Testis (tissue), 3 donors: ENCODE results near the gene COMTD1. TPM values are rescaled to one million over a fixed set of nuclear protein-coding genes. Genes with fewer than 3 reads are reported as not detected.
"Not testable (repeated sequence)": the region's sequence is repeated elsewhere in the genome, so short reads cannot be mapped to it uniquely, and the experiment has no call there.

Experiments used
- DNase-seq: peaks from one replicate; pipeline ENCODE4 v3.0.0-alpha.2; 2019
- H3K27ac ChIP-seq, 2 donors: fragments of 200-600 bp; sonication (generic); one replicate each; pipeline ENCODE4 v1.5.1; 2019
- H3K27me3 ChIP-seq: fragments of 200-600 bp; sonication (generic); one replicate; pipeline ENCODE4 v1.5.1; 2019
- H3K36me3 ChIP-seq: fragments of 200-600 bp; sonication (generic); one replicate; pipeline ENCODE4 v1.5.1; 2017; ENCODE audit warnings: low read depth; ENCODE audit errors: missing control alignments
- H3K4me1 ChIP-seq: fragments of 200-600 bp; sonication (generic); one replicate; pipeline ENCODE4 v1.5.1; 2019
- H3K4me3 ChIP-seq, 2 donors: fragments of 200-600 bp; sonication (generic); one replicate each; pipeline ENCODE4 v1.5.1; 2017 to 2019
- H3K9me3 ChIP-seq: fragments of 200-600 bp; sonication (generic); one replicate; pipeline ENCODE4 v1.5.1; 2017
- CTCF ChIP-seq, 3 experiments: fragments of 450-650 bp in 2 of 3; fragments of 200-600 bp in 1 of 3; sonication (generic) in 1 of 3; IDR thresholded peaks; one replicate each; pipeline ENCODE4 v1.5.1; 2016 to 2019; ENCODE audit warnings: antibody characterized with exemption in 3 of 3, mild to moderate bottlenecking in 2 of 3, moderate library complexity in 1 of 3
- POLR2A ChIP-seq: fragments of 450-650 bp; IDR thresholded peaks from one replicate; pipeline ENCODE4 v1.6.1; 2017; ENCODE audit warnings: antibody characterized with exemption, mild to moderate bottlenecking, moderate library complexity
- WGBS, 2 donors: methylation state at CpG; one replicate each; pipeline ENCODE4 v1.1.5; 2018; 5-methylcytosine and 5-hydroxymethylcytosine counted together
- intact Hi-C: fragments of 100-400 bp; cut with DNase I; formaldehyde crosslinking; loops from one replicate; pipeline ENCODE4 v1.15.1; 2023; ENCODE audit warnings: low total_unique reads
- polyA plus RNA-seq: library from polyadenylated mRNA; stranded (reverse); fragments of 350-450 nt; fragmentation: Illumina TruSeq; extraction: RNeasy Lipid Tissue Mini Kit (QIAGEN cat#74804); gene quantifications from one replicate; pipeline ENCODE4 v1.2.3, GENCODE V29; 2014; ENCODE audit warnings: low read depth, low replicate concordance; ENCODE audit not compliant: insufficient read depth
- total RNA-seq, 2 donors: library from RNA; depleted of rRNA; stranded (reverse); fragments of >200 nt; gene quantifications; one replicate each; pipeline ENCODE4 v1.2.3, GENCODE V29; 2016

Gene COMTD1
- total and polyA plus RNA-seq, 3 donors from 2014 or later = 8.1 to 22.8 (median 18.8) TPM

DNA sequence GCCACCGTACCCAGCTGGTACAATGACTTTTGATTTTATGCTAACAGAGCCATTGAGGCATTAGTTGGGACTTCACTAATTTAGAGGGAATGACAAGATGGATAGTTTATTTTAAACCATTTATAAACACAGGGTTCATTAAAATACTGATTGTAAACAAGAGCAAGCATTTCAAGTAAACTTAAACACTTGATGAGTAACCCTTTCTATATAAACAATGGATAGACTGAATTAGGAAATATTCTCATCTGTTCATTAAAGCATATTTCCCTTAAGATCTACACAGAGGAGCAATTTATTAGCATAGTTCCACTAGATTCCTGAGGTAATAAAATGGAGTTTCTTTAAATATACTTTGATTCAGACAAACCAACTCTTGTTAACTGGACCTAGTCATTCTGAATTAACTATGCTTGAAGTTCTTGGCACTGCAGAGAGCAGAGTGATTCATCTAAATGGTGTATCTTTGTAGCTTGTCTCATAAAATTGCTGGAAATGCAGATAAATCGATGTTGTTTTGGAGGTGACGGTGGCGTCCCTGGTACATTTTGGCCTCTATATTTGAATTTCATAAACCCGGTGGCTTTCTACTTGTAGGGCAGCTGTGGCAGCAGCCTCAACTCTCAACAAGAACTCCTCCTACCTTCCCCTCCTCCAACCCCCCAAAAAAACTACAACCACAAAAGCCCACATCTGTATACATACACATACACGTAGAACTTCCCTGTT is 40.6 kb downstream of the COMTD1 start:
- H3K36me3 ChIP-seq = no peaks in the 10 kb centered on the region
- H3K27me3 ChIP-seq = no peaks in the 10 kb centered on the region
- TF ChIP-seq CTCF (IDR thresholded peaks at IDR 0.05) (no peak), POLR2A (no peak)
- no peak overlapping the region for H3K4me3 ChIP-seq
- peaks cover 6% of the 10 kb centered on the region for H3K4me1 ChIP-seq
- intact Hi-C loops = no loop called here
- H3K27ac ChIP-seq = no peak overlapping the region
- 86 to 95% methylated on average over 6 of the region's 6 CpGs for WGBS, 2 donors
- no peak for DNase-seq
- H3K9me3 ChIP-seq = no peaks in the 10 kb centered on the region

- H3K4me3 ChIP-seq, intact Hi-C loops, H3K27me3 ChIP-seq, H3K4me1 ChIP-seq, H3K27ac ChIP-seq, H3K9me3 ChIP-seq, H3K36me3 ChIP-seq, DNase-seq: not testable (repeated sequence)
- 91 to 93% methylated on average over 4 of the region's 4 CpGs for WGBS, 2 donors
These were observed 41.1 kb downstream of the COMTD1 start for GRCh38 chr10:75194625-75195024.

DNA sequence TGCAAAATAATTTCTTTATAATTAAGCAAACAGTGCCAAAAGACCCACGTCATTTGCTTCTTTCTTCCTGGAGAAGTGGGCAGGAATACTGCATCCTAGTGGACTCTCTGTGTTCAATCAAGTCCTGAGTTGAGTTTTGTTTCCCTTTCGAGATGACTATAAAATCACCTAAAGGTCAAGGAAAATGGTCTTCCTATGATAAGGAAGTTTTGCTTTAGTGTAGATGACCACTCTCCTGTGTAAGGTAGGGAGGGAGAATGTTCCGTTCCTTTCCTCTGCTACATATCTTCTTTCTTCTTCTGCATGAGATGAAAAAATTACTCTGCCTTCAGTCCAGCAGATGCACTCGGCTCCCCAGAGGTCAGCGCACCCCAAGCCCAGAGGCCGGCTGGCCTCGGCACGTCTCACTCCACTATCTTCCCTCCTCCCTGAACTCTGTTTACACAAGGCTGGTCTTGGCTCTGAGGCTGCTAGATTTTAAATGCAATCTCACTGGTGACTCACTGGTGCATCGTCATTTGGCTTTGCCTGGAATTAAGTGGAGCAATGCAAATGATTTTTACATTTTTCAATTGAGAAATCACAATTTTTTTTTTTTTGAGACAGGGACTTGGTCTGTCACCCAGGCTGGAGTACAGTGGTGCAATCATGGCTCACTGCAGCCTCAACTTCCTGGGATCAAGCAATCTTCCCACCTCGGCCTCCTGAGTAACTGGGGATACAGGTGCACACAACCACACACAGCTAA is 43.8 kb downstream of the COMTD1 start:
- WGBS, 2 donors = 30 to 60% methylated on average over 10 of the region's 10 CpGs
- peak overlapping the region in 1 of 2 donors; percentile 3 for H3K27ac ChIP-seq
- H3K4me1 ChIP-seq = no peaks in the 10 kb centered on the region
- H3K4me3 ChIP-seq = no peak overlapping the region
- intact Hi-C loops = no loop called here
- H3K27me3 ChIP-seq = no peaks in the 10 kb centered on the region
- H3K9me3 ChIP-seq = no peaks in the 10 kb centered on the region
- no peaks in the 10 kb centered on the region for H3K36me3 ChIP-seq
- TF ChIP-seq POLR2A (no peak), CTCF (IDR thresholded peaks at IDR 0.05) (peak in 1 of 3 experiments; percentile 6)
- DNase-seq = peak; percentile 58

DNA sequence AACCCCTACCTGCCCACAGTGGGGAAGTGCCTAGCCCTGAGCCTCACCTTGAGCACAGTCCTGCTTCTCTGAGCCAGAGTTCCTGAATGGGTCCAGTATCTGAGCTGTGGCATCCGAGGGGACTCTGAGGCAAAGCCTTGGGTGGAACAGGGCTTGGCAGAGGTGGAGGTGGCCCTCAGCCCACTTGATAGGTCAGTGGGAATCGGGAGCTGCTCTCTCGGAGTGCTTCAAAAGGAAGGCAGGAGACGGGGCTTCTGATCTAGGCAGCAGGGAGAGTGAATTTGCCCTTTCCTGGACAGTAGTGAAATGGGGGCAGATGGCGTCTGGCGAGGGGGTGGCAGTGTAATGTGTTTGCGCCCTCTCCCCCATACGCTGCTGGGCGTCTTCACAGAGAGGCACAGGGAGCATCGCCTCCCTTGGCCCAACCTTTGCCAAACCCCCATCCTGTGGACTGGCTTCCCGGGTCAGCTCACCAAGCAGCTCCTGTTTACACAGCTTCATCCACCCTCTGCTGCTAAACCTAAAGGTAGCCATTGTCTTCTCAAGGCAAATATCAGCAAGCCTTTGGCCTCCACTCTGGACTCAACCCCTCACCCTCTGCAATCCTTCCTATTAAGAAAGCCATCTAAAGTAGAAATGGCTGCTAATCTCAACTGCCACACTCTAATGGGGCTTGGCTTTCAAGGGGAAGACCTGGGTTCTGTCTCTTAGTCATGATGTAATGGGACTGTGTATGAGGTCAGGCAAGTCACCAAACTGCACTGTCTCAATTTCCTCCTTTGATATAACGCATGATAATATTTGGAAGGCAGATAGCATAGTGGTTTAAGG is 46.3 kb downstream of the COMTD1 start:
- DNase-seq = no peak
- H3K36me3 ChIP-seq = no peaks in the 10 kb centered on the region
- no peak for TF ChIP-seq POLR2A
- H3K27ac ChIP-seq = no peak overlapping the region
- H3K27me3 ChIP-seq = no peaks in the 10 kb centered on the region
- WGBS, 2 donors = 90 to 93% methylated on average over 10 to 12 of the region's 12 CpGs
- intact Hi-C loops = no loop called here
- no peaks in the 10 kb centered on the region for H3K9me3 ChIP-seq
- no peaks in the 10 kb centered on the region for H3K4me1 ChIP-seq
- no peak overlapping the region for H3K4me3 ChIP-seq

- 94 to 96% methylated on average over 9 of the region's 9 CpGs for WGBS, 2 donors
These were observed 47.2 kb downstream of the COMTD1 start for GRCh38 chr10:75188522-75188921.

GRCh38 chr10:75187961-75188426 is 47.8 kb downstream of the COMTD1 start:
- peak; percentile 48 for DNase-seq
- Histone ChIP-seq H3K36me3 (no peaks in the 10 kb centered on the region), H3K4me3 (no peak overlapping the region), H3K4me1 (no peaks in the 10 kb centered on the region), H3K27ac (no peak overlapping the region), H3K27me3 (no peaks in the 10 kb centered on the region), H3K9me3 (no peaks in the 10 kb centered on the region)
- WGBS, 2 donors = 80 to 97% methylated on average over 3 of the region's 3 CpGs
- intact Hi-C loops = no loop called here
- TF ChIP-seq POLR2A (no peak), CTCF (IDR thresholded peaks at IDR 0.05) (peak in 2 of 3 experiments; percentile 37 to 52)

More at GRCh38 chr10:75188522-75188921, 47.2 kb downstream of the COMTD1 start:
- H3K4me3 ChIP-seq, intact Hi-C loops, H3K27ac ChIP-seq, H3K4me1 ChIP-seq, H3K27me3 ChIP-seq, H3K9me3 ChIP-seq, DNase-seq, H3K36me3 ChIP-seq: not testable (repeated sequence)
